GM12878 (cell line): ENCODE results near the gene LRSAM1.

Experiments used
- BCL3 ChIP-seq: IDR thresholded peaks from 2 replicates; pipeline ENCODE4 v1.6.1; 2011; ENCODE audit warnings: borderline replicate concordance, low read depth, mild to moderate bottlenecking, moderate library complexity, low read length; ENCODE audit not compliant: insufficient read depth, poor library complexity, severe bottlenecking
- BMI1 ChIP-seq: fragments of 450-650 bp; IDR thresholded peaks from 2 replicates; pipeline ENCODE4 v1.6.1; 2016; ENCODE audit warnings: mild to moderate bottlenecking, moderate library complexity, borderline replicate concordance
- CHD1 ChIP-seq: IDR thresholded peaks from 2 replicates; pipeline ENCODE4 v1.6.1; 2012; ENCODE audit warnings: low read depth, low read length, improper control_type of control experiment
- CHD2 ChIP-seq: IDR thresholded peaks from 2 replicates; pipeline ENCODE4 v1.6.1; 2011; ENCODE audit warnings: low read depth, low read length, improper control_type of control experiment, borderline replicate concordance
- CTCF ChIP-seq, 3 experiments: IDR thresholded peaks in 2 of 3; conservative IDR thresholded peaks in 1 of 3; 2 replicates each; pipeline ENCODE4 v1.5.1; 2011; ENCODE audit warnings: low read depth in 3 of 3, low read length in 3 of 3, mild to moderate bottlenecking in 3 of 3, control low read depth in 2 of 3, moderate library complexity in 2 of 3, inconsistent platforms in 1 of 3, mixed read lengths in 1 of 3; ENCODE audit not compliant: control insufficient read depth in 2 of 3, insufficient read depth in 1 of 3; ENCODE audit errors: extremely low read depth in 1 of 3
- E2F8 ChIP-seq: fragments of 450-650 bp; IDR thresholded peaks from 2 replicates; pipeline ENCODE4 v1.6.1; 2018; ENCODE audit warnings: mild to moderate bottlenecking, low read depth, moderate library complexity; ENCODE audit not compliant: partially characterized antibody
- EP300 ChIP-seq, 2 experiments: fragments of 150-350 bp in 1 of 2; IDR thresholded peaks; 2 replicates each; pipeline ENCODE4 v1.6.1; 2011 to 2012; ENCODE audit warnings: low read depth in 2 of 2, low read length in 2 of 2, borderline replicate concordance in 1 of 2, improper control_type of control experiment in 1 of 2, inconsistent platforms in 1 of 2; ENCODE audit not compliant: control insufficient read depth in 1 of 2
- FOS ChIP-seq: IDR thresholded peaks from 3 replicates; pipeline ENCODE4 v1.6.1; 2011; ENCODE audit warnings: borderline replicate concordance; ENCODE audit not compliant: insufficient read length; ENCODE audit errors: extremely low read depth
- HDAC6 ChIP-seq: fragments of 200-600 bp; sonication (generic); IDR thresholded peaks from one replicate; pipeline ENCODE4 v1.8.0; 2017; ENCODE audit warnings: antibody characterized with exemption; ENCODE audit not compliant: unreplicated experiment
- POLR2A ChIP-seq: IDR thresholded peaks from 2 replicates; pipeline ENCODE4 v1.6.1; 2011; ENCODE audit warnings: low read depth, mild to moderate bottlenecking, low read length
- RFX5 ChIP-seq: IDR thresholded peaks from 2 replicates; pipeline ENCODE4 v1.6.1; 2011; ENCODE audit warnings: low read depth, low read length, improper control_type of control experiment
- SKIL ChIP-seq: fragments of 450-650 bp; IDR thresholded peaks from 2 replicates; pipeline ENCODE4 v1.6.1; 2017; ENCODE audit warnings: mild to moderate bottlenecking, low read depth, inconsistent platforms; ENCODE audit not compliant: poor library complexity, severe bottlenecking
- SMC3 ChIP-seq: IDR thresholded peaks from 2 replicates; pipeline ENCODE4 v1.6.1; 2011; ENCODE audit warnings: low read length, improper control_type of control experiment, borderline replicate concordance

GRCh38 chr9:127419348-127419747 is 32.0 kb upstream of the LRSAM1 start:
- TF ChIP-seq CHD1 (no peak), RFX5 (no peak), CTCF (IDR thresholded peaks at IDR 0.05 in 2 of 3, conservative IDR thresholded peaks at IDR 0.05 in 1 of 3; ENCODE audit: control insufficient read depth in 2 of 3, extremely low read depth in 1 of 3, insufficient read depth in 1 of 3, low read depth in 3 of 3, low read length in 3 of 3) (no peak), HDAC6 (no peak), SMC3 (no peak), BMI1 (no peak), BCL3 (no peak), FOS (no peak), POLR2A (no peak), EP300 (IDR thresholded peaks at IDR 0.05; ENCODE audit: borderline replicate concordance in 1 of 2, control insufficient read depth in 1 of 2, low read depth in 2 of 2, low read length in 2 of 2) (no peak), CHD2 (no peak), SKIL (no peak), E2F8 (no peak)
